ENCODE data around the gene DENND5B.
"Not testable (repeated sequence)": the region's sequence is repeated elsewhere in the genome, so short reads cannot be mapped to it uniquely, and the experiment has no call there.

Gene DENND5B

GRCh38 chr12:31590642-31591379 lies at the start of gene DENND5B:
Gene DENND5B, minus strand, starts transcription at chr12:31591136. Its CDS starts 304 bp downstream, at chr12:31590832.
- Mint-ChIP-seq H3K4me3 (peak within 1 kb of the TSS; percentile 76), H3K27ac (peak within 1 kb of the TSS; percentile 64), H3K9me3 (no peaks in the 10 kb centered on the region), H3K36me3 (ENCODE audit: low read depth) (no peaks in the 10 kb centered on the region), H3K4me1 (ENCODE audit: low read depth) (peaks cover 10% of the 10 kb centered on the region), H3K27me3 (peaks cover 65% of the 10 kb centered on the region)
- DNase-seq: peak; percentile 51

- no peaks in the 10 kb centered on the region for H3K9me3 Mint-ChIP-seq
- H3K4me3 Mint-ChIP-seq: no peak overlapping the region
- peaks cover 5% of the 10 kb centered on the region for H3K4me1 Mint-ChIP-seq (ENCODE audit: low read depth)
- H3K27me3 Mint-ChIP-seq: no peaks in the 10 kb centered on the region
- no peak overlapping the region for H3K27ac Mint-ChIP-seq
- no peaks in the 10 kb centered on the region for H3K36me3 Mint-ChIP-seq (ENCODE audit: low read depth)
- DNase-seq: no peak
These were observed 43.7 kb upstream of the DENND5B start for GRCh38 chr12:31634620-31635019.

- H3K27ac Mint-ChIP-seq: no peak overlapping the region
- no peak overlapping the region for H3K4me3 Mint-ChIP-seq
- no peaks in the 10 kb centered on the region for H3K9me3 Mint-ChIP-seq
- H3K27me3 Mint-ChIP-seq: no peaks in the 10 kb centered on the region
- H3K36me3 Mint-ChIP-seq (ENCODE audit: low read depth): no peaks in the 10 kb centered on the region
- H3K4me1 Mint-ChIP-seq (ENCODE audit: low read depth): peaks cover 5% of the 10 kb centered on the region
- no peak for DNase-seq
These were observed 42.5 kb upstream of the DENND5B start for GRCh38 chr12:31633464-31633863.

GRCh38 chr12:31631809-31632208 lies 40.9 kb upstream of the DENND5B start:
- Mint-ChIP-seq H3K4me1 (ENCODE audit: low read depth) (peaks cover 5% of the 10 kb centered on the region), H3K27me3 (no peaks in the 10 kb centered on the region), H3K9me3 (no peaks in the 10 kb centered on the region), H3K4me3 (no peak overlapping the region), H3K27ac (no peak overlapping the region), H3K36me3 (ENCODE audit: low read depth) (no peaks in the 10 kb centered on the region)
- DNase-seq: no peak

- Mint-ChIP-seq H3K9me3 (no peaks in the 10 kb centered on the region), H3K36me3 (ENCODE audit: low read depth) (no peaks in the 10 kb centered on the region), H3K27me3 (no peaks in the 10 kb centered on the region), H3K27ac (no peak overlapping the region), H3K4me1 (ENCODE audit: low read depth) (no peaks in the 10 kb centered on the region), H3K4me3 (no peak overlapping the region)
- DNase-seq: no peak
These were observed 40.2 kb upstream of the DENND5B start for GRCh38 chr12:31631023-31631724.

- Mint-ChIP-seq H3K4me1 (ENCODE audit: low read depth) (no peaks in the 10 kb centered on the region), H3K9me3 (no peaks in the 10 kb centered on the region), H3K4me3 (no peak overlapping the region), H3K27ac (no peak overlapping the region), H3K27me3 (no peaks in the 10 kb centered on the region), H3K36me3 (ENCODE audit: low read depth) (no peaks in the 10 kb centered on the region)
- DNase-seq: no peak
These were observed 39.1 kb upstream of the DENND5B start for GRCh38 chr12:31629756-31630732.

GRCh38 chr12:31627456-31628054 lies 36.6 kb upstream of the DENND5B start:
- DNase-seq: no peak
- Mint-ChIP-seq H3K27me3 (no peaks in the 10 kb centered on the region), H3K4me3 (no peak overlapping the region), H3K36me3 (ENCODE audit: low read depth) (no peaks in the 10 kb centered on the region), H3K27ac (no peak overlapping the region), H3K4me1 (ENCODE audit: low read depth) (no peaks in the 10 kb centered on the region), H3K9me3 (no peaks in the 10 kb centered on the region)

- DNase-seq: no peak
- no peaks in the 10 kb centered on the region for H3K4me1 Mint-ChIP-seq (ENCODE audit: low read depth)
- H3K27ac Mint-ChIP-seq: no peak overlapping the region
- no peaks in the 10 kb centered on the region for H3K36me3 Mint-ChIP-seq (ENCODE audit: low read depth)
- H3K9me3 Mint-ChIP-seq: no peaks in the 10 kb centered on the region
- no peaks in the 10 kb centered on the region for H3K27me3 Mint-ChIP-seq
- no peak overlapping the region for H3K4me3 Mint-ChIP-seq
These were observed 35.5 kb upstream of the DENND5B start for GRCh38 chr12:31626270-31626995.

- DNase-seq: no peak
- Mint-ChIP-seq H3K4me1 (ENCODE audit: low read depth) (no peaks in the 10 kb centered on the region), H3K36me3 (ENCODE audit: low read depth) (no peaks in the 10 kb centered on the region), H3K27me3 (peaks cover 6% of the 10 kb centered on the region), H3K27ac (no peak overlapping the region), H3K4me3 (no peak overlapping the region), H3K9me3 (no peaks in the 10 kb centered on the region)
These were observed 31.1 kb upstream of the DENND5B start for GRCh38 chr12:31622038-31622437.

- Mint-ChIP-seq H3K4me3 (no peak overlapping the region), H3K9me3 (no peaks in the 10 kb centered on the region), H3K4me1 (ENCODE audit: low read depth) (no peaks in the 10 kb centered on the region), H3K36me3 (ENCODE audit: low read depth) (no peaks in the 10 kb centered on the region), H3K27ac (no peak overlapping the region), H3K27me3 (peaks cover 6% of the 10 kb centered on the region)
- DNase-seq: no peak
These were observed 29.4 kb upstream of the DENND5B start for GRCh38 chr12:31620311-31620710.

- peaks cover 6% of the 10 kb centered on the region for H3K27me3 Mint-ChIP-seq
- H3K4me3 Mint-ChIP-seq: no peak overlapping the region
- DNase-seq: no peak
- H3K36me3 Mint-ChIP-seq (ENCODE audit: low read depth): no peaks in the 10 kb centered on the region
- no peaks in the 10 kb centered on the region for H3K4me1 Mint-ChIP-seq (ENCODE audit: low read depth)
- H3K9me3 Mint-ChIP-seq: no peaks in the 10 kb centered on the region
- H3K27ac Mint-ChIP-seq: no peak overlapping the region
These were observed 27.5 kb upstream of the DENND5B start for GRCh38 chr12:31618228-31619025.

- Mint-ChIP-seq H3K27me3 (peaks cover 3% of the 10 kb centered on the region), H3K9me3 (peaks cover 8% of the 10 kb centered on the region), H3K4me3 (no peak overlapping the region), H3K4me1 (ENCODE audit: low read depth) (no peaks in the 10 kb centered on the region), H3K36me3 (ENCODE audit: low read depth) (no peaks in the 10 kb centered on the region), H3K27ac (no peak overlapping the region)
- no peak for DNase-seq
These were observed 21.9 kb upstream of the DENND5B start for GRCh38 chr12:31612819-31613218.

GRCh38 chr12:31608299-31608698 lies 17.4 kb upstream of the DENND5B start:
- not testable (repeated sequence) for H3K27ac Mint-ChIP-seq; H3K4me3 Mint-ChIP-seq; DNase-seq; H3K36me3 Mint-ChIP-seq (ENCODE audit: low read depth); H3K4me1 Mint-ChIP-seq (ENCODE audit: low read depth)
- Mint-ChIP-seq H3K9me3 (peaks cover 14% of the 10 kb centered on the region), H3K27me3 (peaks cover 17% of the 10 kb centered on the region)
